ENCODE measurements around the gene FRAS1. TPM values are rescaled to one million over a fixed set of nuclear protein-coding genes. Genes with fewer than 3 reads are reported as not detected.
A peak's percentile ranks its signal among the peaks of the same experiment; 100 is the strongest.

Gene FRAS1
- total and polyA plus RNA-seq, 9 of the 15 experiments (the other 6 are each of a cell fraction or from before 2014, with no cell fraction given): under 0.01 to 0.11 (median 0.04) TPM; not detected in 2

- BruUV-seq (replicated peaks): no TSS peak
- no peak for FAIRE-seq
- no peak for TF ChIP-seq TBP (optimal IDR thresholded peaks at IDR 0.05; ENCODE audit: low read depth, low read length)
- TF ChIP-seq CEBPB (tag; IDR thresholded peaks at IDR 0.05): peak; percentile 57
- no peak for TF ChIP-seq CEBPG (CRISPR knock-in tag; IDR thresholded peaks at IDR 0.05)
- peak in 1 of 2 experiments; percentile 61; a peak in 2 of 4 replicates for TF ChIP-seq CEBPG (tag; conservative IDR thresholded peaks at IDR 0.05 in 1 of 2, IDR thresholded peaks at IDR 0.05 in 1 of 2)
- no peak overlapping the region for H3K27ac ChIP-seq (ENCODE audit: extremely low read depth, low read depth, low read length)
- no peaks in the 10 kb centered on the region for H3K4me1 ChIP-seq (replicated peaks in 1 of 2; ENCODE audit: control insufficient read depth in 2 of 2, insufficient read depth in 2 of 2, low read length in 2 of 2)
- no peak overlapping the region for H2AFZ ChIP-seq (ENCODE audit: low read depth, low read length)
- intact Hi-C loops (cut with micrococcal nuclease): no loop called here
- ChIA-PET POLR2A (no interaction called here), CTCF (ENCODE audit: low intra/inter-chr PET ratio) (no interaction called here)
- no peak overlapping the region for H3K9ac ChIP-seq (ENCODE audit: insufficient read depth in 1 of 2, low read depth in 2 of 2, low read length in 2 of 2)
- no peak for ATAC-seq
- H3K9me1 ChIP-seq (ENCODE audit: control insufficient read depth, insufficient read depth, low read length): no peaks in the 10 kb centered on the region
- no peaks in the 10 kb centered on the region for H3K9me3 ChIP-seq (replicated peaks; ENCODE audit: control insufficient read depth, insufficient read depth, low read depth, low read length)
- no peaks in the 10 kb centered on the region for H3K79me2 ChIP-seq (ENCODE audit: control insufficient read depth, insufficient read depth, low read length)
- H3K27me3 ChIP-seq (ENCODE audit: control insufficient read depth in 2 of 2, insufficient read depth in 2 of 2, low read length in 2 of 2): peaks cover 0 to 4% of the 10 kb centered on the region in 2 experiments; a peak in 3 of 5 replicates
- H3K36me3 ChIP-seq (ENCODE audit: control insufficient read depth, insufficient read depth, low read length): no peaks in the 10 kb centered on the region
- H3K4me3 ChIP-seq: no peak overlapping the region
- no peaks in the 10 kb centered on the region for H4K20me1 ChIP-seq (replicated peaks; ENCODE audit: control insufficient read depth, insufficient read depth, low read length)
- H3K4me2 ChIP-seq (ENCODE audit: insufficient read depth, low read length): no peak overlapping the region
- in situ Hi-C loops (cut with MboI): no loop called here
- WGBS (ENCODE audit: insufficient coverage, low coverage, missing lambda C conversion rate): 3% methylated on average over 5 of the region's 5 CpGs
- no peak for DNase-seq (ENCODE audit: extremely low read depth in 1 of 4, low spot score in 3 of 4)
These were observed 99.4 kb downstream of the FRAS1 start for GRCh38 chr4:78156520-78156919.

GRCh38 chr4:78162342-78162741, 105.2 kb downstream of the FRAS1 start:
- no TSS peak for BruUV-seq (replicated peaks)
- Histone ChIP-seq H3K9me3 (replicated peaks; ENCODE audit: control insufficient read depth, insufficient read depth, low read depth, low read length) (no peaks in the 10 kb centered on the region), H4K20me1 (replicated peaks; ENCODE audit: control insufficient read depth, insufficient read depth, low read length) (no peaks in the 10 kb centered on the region), H3K9me1 (ENCODE audit: control insufficient read depth, insufficient read depth, low read length) (no peaks in the 10 kb centered on the region), H3K27ac (ENCODE audit: extremely low read depth, low read depth, low read length) (no peak overlapping the region), H3K27me3 (ENCODE audit: control insufficient read depth in 2 of 2, insufficient read depth in 2 of 2, low read length in 2 of 2) (peaks cover 0 to 4% of the 10 kb centered on the region in 2 experiments; a peak in 1 of 5 replicates), H3K4me2 (ENCODE audit: insufficient read depth, low read length) (no peak overlapping the region), H3K36me3 (ENCODE audit: control insufficient read depth, insufficient read depth, low read length) (no peaks in the 10 kb centered on the region), H3K79me2 (ENCODE audit: control insufficient read depth, insufficient read depth, low read length) (no peaks in the 10 kb centered on the region), H3K9ac (ENCODE audit: insufficient read depth in 1 of 2, low read depth in 2 of 2, low read length in 2 of 2) (no peak overlapping the region), H3K4me1 (replicated peaks in 1 of 2; ENCODE audit: control insufficient read depth in 2 of 2, insufficient read depth in 2 of 2, low read length in 2 of 2) (no peaks in the 10 kb centered on the region), H3K4me3 (no peak overlapping the region), H2AFZ (ENCODE audit: low read depth, low read length) (no peak overlapping the region)
- WGBS (ENCODE audit: insufficient coverage, low coverage, missing lambda C conversion rate): 0% methylated on average over 3 of the region's 3 CpGs
- FAIRE-seq: no peak
- no peak for DNase-seq (ENCODE audit: extremely low read depth in 1 of 4, low spot score in 3 of 4)
- POLR2A ChIA-PET: no interaction called here
- ATAC-seq: no peak
- in situ Hi-C loops (cut with MboI): no loop called here
- CTCF ChIA-PET (ENCODE audit: low intra/inter-chr PET ratio): no interaction called here
- intact Hi-C loops (cut with micrococcal nuclease): loop anchor here (10.0 kb wide), 2 partner anchors 168 to 352 kb away; no protein-coding TSS in a partner anchor
- TF ChIP-seq MAFF (IDR thresholded peaks at IDR 0.05; ENCODE audit: low read length) (no peak), ZBTB26 (CRISPR knock-in tag; IDR thresholded peaks at IDR 0.05) (no peak), EHMT2 (IDR thresholded peaks at IDR 0.05) (no peak), UBTF (IDR thresholded peaks at IDR 0.05; ENCODE audit: borderline replicate concordance in 1 of 2, low read depth in 2 of 2, low read length in 2 of 2) (no peak), GMEB1 (CRISPR knock-in tag; IDR thresholded peaks at IDR 0.05) (no peak), TFAM (CRISPR knock-in tag; conservative IDR thresholded peaks at IDR 0.05) (no peak), C11orf30 (IDR thresholded peaks at IDR 0.05; ENCODE audit: low read depth) (no peak), JUNB (CRISPR knock-in tag; conservative IDR thresholded peaks at IDR 0.05) (no peak)
